Colonic mucosa (tissue), 4 donors: ENCODE data around the gene MICALL1. TPM values are rescaled to one million over a fixed set of nuclear protein-coding genes. Genes with fewer than 3 reads are reported as not detected.
A peak's percentile ranks its signal among the peaks of the same experiment; 100 is the strongest.

Source experiments
- DNase-seq: peaks from one replicate; pipeline ENCODE4 v3.0.0-alpha.2; 2020
- H3K27ac ChIP-seq: fragments of 200-600 bp; one replicate; pipeline ENCODE4 v1.8.0; 2021
- H3K27me3 ChIP-seq: fragments of 200-600 bp; one replicate; pipeline ENCODE4 v1.8.0; 2021
- H3K36me3 ChIP-seq: fragments of 200-600 bp; one replicate; pipeline ENCODE4 v1.8.0; 2021
- H3K4me1 ChIP-seq: fragments of 200-600 bp; one replicate; pipeline ENCODE4 v1.8.0; 2021; ENCODE audit warnings: mild to moderate bottlenecking
- H3K4me3 ChIP-seq: fragments of 200-600 bp; one replicate; pipeline ENCODE4 v1.8.0; 2021
- H3K9ac ChIP-seq, 2 donors: one replicate each; pipeline ENCODE4 v1.7.0; 2013; ENCODE audit warnings: control low read depth in 2 of 2, low read depth in 2 of 2, low read length in 2 of 2
- H3K9me3 ChIP-seq: fragments of 200-600 bp; one replicate; pipeline ENCODE4 v1.8.0; 2021
- CTCF ChIP-seq: fragments of 200-600 bp; IDR thresholded peaks from one replicate; pipeline ENCODE4 v1.8.0; 2022; ENCODE audit warnings: antibody characterized with exemption, mild to moderate bottlenecking
- intact Hi-C: fragments of 100-400 bp; cut with DNase I; formaldehyde crosslinking; loops from one replicate; pipeline ENCODE4 v1.14.1; 2022
- total RNA-seq, 2 donors: library from RNA; stranded (reverse); fragmentation: NEBNext Ultra II Directional in 1 of 2; extraction: Animal tissue kit (Norgen Biotek cat#: 25700) in 1 of 2; gene quantifications; one replicate each; pipeline ENCODE4 v1.2.1, GENCODE V29; 2021
- donor health status: healthy.
- donor health status: DM: no; HTN: no; CAD: no.
- donor health status: DM: no; HTN: no; CAD: no.

MICALL1 gene
- total RNA-seq, 2 donors from 2014 or later: 27.3 TPM

GRCh38 chr22:37893583-37893983 lies 12.5 kb upstream of the MICALL1 start:
- H3K27ac ChIP-seq: no peak overlapping the region
- peaks cover 5% of the 10 kb centered on the region for H3K36me3 ChIP-seq
- no peaks in the 10 kb centered on the region for H3K9me3 ChIP-seq
- H3K4me3 ChIP-seq: no peak overlapping the region
- DNase-seq: no peak
- no peaks in the 10 kb centered on the region for H3K27me3 ChIP-seq
- H3K4me1 ChIP-seq: peaks cover 7% of the 10 kb centered on the region
- TF ChIP-seq CTCF: no peak
- intact Hi-C loops: no loop called here
- no peak overlapping the region for H3K9ac ChIP-seq

- Histone ChIP-seq H3K9ac (no peak overlapping the region), H3K27ac (peak overlapping the region; percentile 57), H3K36me3 (no peaks in the 10 kb centered on the region), H3K4me1 (peaks cover 7% of the 10 kb centered on the region), H3K27me3 (no peaks in the 10 kb centered on the region), H3K4me3 (no peak overlapping the region), H3K9me3 (no peaks in the 10 kb centered on the region)
- TF ChIP-seq CTCF: no peak
- intact Hi-C loops: no loop called here
- no peak for DNase-seq
These were observed 11.0 kb upstream of the MICALL1 start for GRCh38 chr22:37894939-37895670.

DNA sequence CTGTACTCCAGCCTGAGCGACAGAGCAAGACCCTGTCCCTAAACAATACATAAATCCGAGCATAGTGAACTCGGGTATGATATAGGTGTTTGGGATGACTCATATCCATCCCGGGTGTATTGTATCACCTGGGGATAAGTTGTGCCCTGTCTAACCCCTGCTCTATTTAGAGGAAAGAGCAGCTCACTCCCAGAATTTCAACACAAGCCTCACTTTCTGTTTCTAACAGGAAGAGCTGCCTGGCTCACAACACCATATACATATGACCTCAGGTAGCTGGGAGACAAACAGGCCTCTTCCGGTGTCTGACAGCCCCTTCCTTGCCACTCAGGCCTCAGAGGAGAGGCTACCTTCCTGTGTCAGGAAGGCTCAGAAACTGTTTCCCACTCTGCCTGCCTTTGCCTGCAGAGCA lies 9.9 kb upstream of the MICALL1 start:
- Histone ChIP-seq H3K9me3 (no peaks in the 10 kb centered on the region), H3K36me3 (no peaks in the 10 kb centered on the region), H3K27ac (peak overlapping the region; percentile 57), H3K4me3 (no peak overlapping the region), H3K9ac (peak overlapping the region in 1 of 2 donors; percentile 72), H3K27me3 (no peaks in the 10 kb centered on the region), H3K4me1 (peaks cover 7% of the 10 kb centered on the region)
- no peak for TF ChIP-seq CTCF
- intact Hi-C loops: no loop called here
- peak; percentile 35 for DNase-seq

- H3K9ac ChIP-seq: peak overlapping the region; percentile 30 to 72
- no peaks in the 10 kb centered on the region for H3K9me3 ChIP-seq
- no peak for TF ChIP-seq CTCF
- peak overlapping the region; percentile 57 for H3K27ac ChIP-seq
- peaks cover 7% of the 10 kb centered on the region for H3K4me1 ChIP-seq
- H3K36me3 ChIP-seq: no peaks in the 10 kb centered on the region
- intact Hi-C loops: no loop called here
- no peaks in the 10 kb centered on the region for H3K27me3 ChIP-seq
- DNase-seq: no peak
- H3K4me3 ChIP-seq: no peak overlapping the region
These were observed 9.2 kb upstream of the MICALL1 start for GRCh38 chr22:37896939-37897338.

DNA sequence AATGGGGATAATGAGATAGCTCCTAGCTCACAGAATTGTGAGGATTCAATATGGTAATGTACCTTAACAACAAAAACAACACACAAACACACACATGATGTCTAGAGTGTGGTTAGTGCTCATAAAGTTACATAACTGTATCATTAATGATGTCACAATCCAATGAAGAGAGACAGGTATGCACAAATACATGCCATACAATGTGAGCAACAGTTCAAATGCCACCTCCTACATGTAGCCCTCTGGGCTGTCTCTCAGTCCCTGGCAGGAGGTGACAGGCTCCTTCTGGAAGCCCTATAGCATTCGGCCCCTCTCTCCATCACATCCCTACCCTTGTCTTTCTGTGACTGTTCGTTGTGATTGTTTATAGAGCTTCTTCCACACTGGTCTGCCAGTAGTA lies 8.3 kb upstream of the MICALL1 start:
- no peaks in the 10 kb centered on the region for H3K36me3 ChIP-seq
- no peak overlapping the region for H3K9ac ChIP-seq
- H3K4me1 ChIP-seq: peaks cover 7% of the 10 kb centered on the region
- intact Hi-C loops: no loop called here
- no peak for DNase-seq
- no peak for TF ChIP-seq CTCF
- H3K27me3 ChIP-seq: no peaks in the 10 kb centered on the region
- no peaks in the 10 kb centered on the region for H3K9me3 ChIP-seq
- H3K4me3 ChIP-seq: no peak overlapping the region
- H3K27ac ChIP-seq: no peak overlapping the region
